AML-193 (cell line): ENCODE results near the gene SND1.

Source experiments
- DNase-seq, 2 experiments: peaks; one replicate each; lab custom pipeline; 2025; lab: John Stamatoyannopoulos, UW

The SND1 gene

GRCh38 chr7:128139406-128139805 lies 487.4 kb downstream of the SND1 start:
- no peak for DNase-seq

- DNase-seq = no peak
Measured at GRCh38 chr7:128141683-128142195, 489.7 kb downstream of the SND1 start.
